NB4 (cell line): Measurements from ENCODE around the gene WASL.
A peak's percentile ranks its signal among the peaks of the same experiment; 100 is the strongest.

Source experiments
- DNase-seq: peaks from one replicate; pipeline ENCODE4 v3.0.0; 2010; ENCODE audit warnings: low read depth
- H3K4me3 ChIP-seq: one replicate; pipeline ENCODE4 v1.5.1; 2011; ENCODE audit warnings: mild to moderate bottlenecking, low read depth, low read length, moderate library complexity
- CTCF ChIP-seq: IDR thresholded peaks from one replicate; pipeline ENCODE4 v1.5.1; 2012; ENCODE audit warnings: low read depth, low read length
- MAX ChIP-seq: IDR thresholded peaks from 2 replicates; pipeline ENCODE4 v1.6.1; 2011; ENCODE audit warnings: low read depth, low read length
- MYC ChIP-seq: IDR thresholded peaks from 2 replicates; pipeline ENCODE4 v1.6.1; 2011; ENCODE audit warnings: low read depth, low read length
- POLR2A ChIP-seq: IDR thresholded peaks from 2 replicates; pipeline ENCODE4 v1.6.1; 2011; ENCODE audit warnings: mild to moderate bottlenecking; ENCODE audit not compliant: insufficient read length; ENCODE audit errors: extremely low read depth

WASL gene

GRCh38 chr7:123650595-123650994 lies 98.2 kb downstream of the WASL start:
- TF ChIP-seq MAX (no peak), POLR2A (no peak), MYC (no peak), CTCF (no peak)
- DNase-seq = no peak
- H3K4me3 ChIP-seq = no peak overlapping the region

- no peak for TF ChIP-seq MAX
- no peak for TF ChIP-seq MYC
- no peak for TF ChIP-seq CTCF
- TF ChIP-seq POLR2A = no peak
- DNase-seq = peak; percentile 31
- no peak overlapping the region for H3K4me3 ChIP-seq
Measured at GRCh38 chr7:123649964-123650363, 98.8 kb downstream of the WASL start.

- H3K4me3 ChIP-seq = no peak overlapping the region
- DNase-seq = no peak
- TF ChIP-seq POLR2A (no peak), MAX (no peak), MYC (no peak), CTCF (no peak)
Measured at GRCh38 chr7:123647106-123647730, 101.6 kb downstream of the WASL start.

GRCh38 chr7:123645516-123645915 lies 103.3 kb downstream of the WASL start:
- DNase-seq = no peak
- no peak overlapping the region for H3K4me3 ChIP-seq
- no peak for TF ChIP-seq POLR2A
- TF ChIP-seq CTCF = no peak
- no peak for TF ChIP-seq MYC

GRCh38 chr7:123643495-123644441 lies 105.0 kb downstream of the WASL start:
- no peak for DNase-seq
- H3K4me3 ChIP-seq = no peak overlapping the region
- 0 out of 2 replicates have a peak, but pooled peaks have one; percentile 13 for TF ChIP-seq MAX
- no peak for TF ChIP-seq POLR2A
- TF ChIP-seq CTCF = no peak
- TF ChIP-seq MYC = no peak
